Activated B cell treated with CpG ODN at 0.5 μM for 24 hours (primary cell): ENCODE measurements around the gene CBX5. TPM values are rescaled to one million over a fixed set of nuclear protein-coding genes. Genes with fewer than 3 reads are reported as not detected.
"Not testable (repeated sequence)": the region's sequence is repeated elsewhere in the genome, so short reads cannot be mapped to it uniquely, and the experiment has no call there.

Source experiments
- ATAC-seq: fragments of 200-7000 bp; cut with Tn5 transposase; one replicate; pipeline ENCODE4 v1.10.0; 2021; ENCODE audit warnings: low read depth, mild to moderate bottlenecking, moderate library complexity
- CTCF ChIA-PET: fragments of 350-600 bp; sonication (Branson Sonifier 250); formaldehyde crosslinking; loops from one replicate; lab custom pipeline; 2021; ENCODE audit warnings: antibody characterized with exemption; lab: Charles Lee
- POLR2A ChIA-PET: fragments of 350-600 bp; sonication (Branson Sonifier 250); formaldehyde crosslinking; loops from one replicate; lab custom pipeline; 2021; ENCODE audit warnings: antibody characterized with exemption; lab: Charles Lee
- DNase-seq: peaks from one replicate; pipeline ENCODE4 v3.0.0; 2022
- H3K27ac Mint-ChIP-seq: one replicate; pipeline ENCODE4 v1.8.0; 2020; ENCODE audit warnings: mixed read lengths
- H3K27me3 Mint-ChIP-seq: one replicate; pipeline ENCODE4 v1.8.0; 2021; ENCODE audit warnings: mixed read lengths
- H3K36me3 Mint-ChIP-seq: one replicate; pipeline ENCODE4 v1.8.0; 2021; ENCODE audit warnings: low read depth, mixed read lengths
- H3K4me1 Mint-ChIP-seq: one replicate; pipeline ENCODE4 v1.8.0; 2021; ENCODE audit warnings: mixed read lengths
- H3K4me3 Mint-ChIP-seq: one replicate; pipeline ENCODE4 v1.8.0; 2020; ENCODE audit warnings: mild to moderate bottlenecking, mixed read lengths
- H3K9me3 Mint-ChIP-seq: one replicate; pipeline ENCODE4 v1.8.0; 2020; ENCODE audit warnings: mixed read lengths
- CTCF ChIP-seq: fragments of 200-600 bp; IDR thresholded peaks from one replicate; pipeline ENCODE4 v1.8.0; 2022; ENCODE audit warnings: antibody characterized with exemption, mild to moderate bottlenecking
- intact Hi-C: fragments of 100-400 bp; cut with micrococcal nuclease; formaldehyde crosslinking; loops from one replicate; pipeline ENCODE4 v1.15.1; 2024
- total RNA-seq: library from RNA; stranded (reverse); gene quantifications from 2 replicates; pipeline ENCODE4 v1.2.3, GENCODE V29; 2022

Gene CBX5
- total RNA-seq, 1 donor from 2014 or later = 77.3 TPM

- no peak overlapping the region for H3K4me3 Mint-ChIP-seq
- no peak for ATAC-seq
Observed at GRCh38 chr12:54286042-54287030, 6.4 kb upstream of the CBX5 start.

GRCh38 chr12:54285150-54286041 lies 5.5 kb upstream of the CBX5 start:
- Mint-ChIP-seq H3K9me3 (no peaks in the 10 kb centered on the region), H3K4me3 (peak overlapping the region; percentile 7), H3K27me3 (no peaks in the 10 kb centered on the region), H3K36me3 (peaks cover 9% of the 10 kb centered on the region), H3K4me1 (peaks cover 73% of the 10 kb centered on the region), H3K27ac (no peak overlapping the region)
- POLR2A ChIA-PET = interaction anchor here (1.2 to 2.6 kb wide), 4 partner anchors 12 to 40 kb away, joined by 4 to 13 read pairs (median 6); partner anchors contain the start of gene COPZ1
- no peak for TF ChIP-seq CTCF
- CTCF ChIA-PET = interaction anchor here (1.0 to 1.9 kb wide), 4 partner anchors 39 to 114 kb away, joined by 3 to 8 read pairs (median 4); partner anchors contain the start of gene COPZ1
- ATAC-seq (no peak), DNase-seq (no peak)
- intact Hi-C loops = loop anchor here (2.0 kb wide), 1 partner anchor 17 kb away; no protein-coding TSS in a partner anchor

More at GRCh38 chr12:54286042-54287030, 6.4 kb upstream of the CBX5 start:
- H3K36me3 Mint-ChIP-seq = peaks cover 12% of the 10 kb centered on the region
- DNase-seq = no peak
- ChIA-PET POLR2A (interaction anchor here (0.6 to 2.6 kb wide), 11 partner anchors 9 to 83 kb away, joined by 4 to 13 read pairs (median 4); partner anchors contain the start of gene COPZ1), CTCF (interaction anchor here (0.7 to 1.9 kb wide), 5 partner anchors 10 to 114 kb away, joined by 3 to 8 read pairs (median 4); partner anchors contain the start of gene COPZ1)
- H3K9me3 Mint-ChIP-seq = no peaks in the 10 kb centered on the region
- TF ChIP-seq CTCF = no peak
- intact Hi-C loops = loop anchor here (2.0 kb wide), 1 partner anchor 16 kb away; no protein-coding TSS in a partner anchor
- peaks cover 73% of the 10 kb centered on the region for H3K4me1 Mint-ChIP-seq
- H3K27me3 Mint-ChIP-seq = no peaks in the 10 kb centered on the region
- no peak overlapping the region for H3K27ac Mint-ChIP-seq

- ATAC-seq, H3K4me3 Mint-ChIP-seq: not testable (repeated sequence)
Observed at GRCh38 chr12:54284070-54284780, 4.3 kb upstream of the CBX5 start.

GRCh38 chr12:54282949-54283593 lies 3.1 kb upstream of the CBX5 start:
- ChIA-PET CTCF (interaction anchor here (1.1 kb wide), 1 partner anchor 12 kb away, joined by 5 read pairs; no protein-coding TSS in a partner anchor), POLR2A (interaction anchor here (0.6 to 1.8 kb wide), 4 partner anchors 10 to 42 kb away, joined by 3 to 11 read pairs (median 7); partner anchors contain the start of gene COPZ1)
- Mint-ChIP-seq H3K9me3 (no peaks in the 10 kb centered on the region), H3K36me3 (peaks cover 4% of the 10 kb centered on the region), H3K27me3 (no peaks in the 10 kb centered on the region), H3K27ac (no peak overlapping the region), H3K4me3 (no peak overlapping the region), H3K4me1 (peaks cover 64% of the 10 kb centered on the region)
- ATAC-seq (no peak), DNase-seq (no peak)
- no peak for TF ChIP-seq CTCF
- intact Hi-C loops = no loop called here

More at GRCh38 chr12:54284070-54284780, 4.3 kb upstream of the CBX5 start:
- Mint-ChIP-seq H3K27ac (peak overlapping the region; percentile 25), H3K4me1 (peaks cover 65% of the 10 kb centered on the region)
- H3K36me3 Mint-ChIP-seq, intact Hi-C loops, DNase-seq, H3K9me3 Mint-ChIP-seq, H3K27me3 Mint-ChIP-seq: not testable (repeated sequence)
- CTCF ChIA-PET = interaction anchor here (1.0 to 1.3 kb wide), 2 partner anchors 40 to 52 kb away, joined by 3 read pairs; no protein-coding TSS in a partner anchor
- POLR2A ChIA-PET = interaction anchor here (0.6 to 1.8 kb wide), 6 partner anchors 9 to 99 kb away, joined by 3 to 11 read pairs (median 6); partner anchors contain the start of gene COPZ1

- intact Hi-C loops = loop anchor here (2.0 kb wide), 1 partner anchor 555 kb away; the partner anchor contains the start of gene CALCOCO1
- not testable (repeated sequence) for DNase-seq, H3K27me3 Mint-ChIP-seq, H3K9me3 Mint-ChIP-seq, ATAC-seq, H3K4me3 Mint-ChIP-seq, H3K27ac Mint-ChIP-seq, H3K36me3 Mint-ChIP-seq
- POLR2A ChIA-PET = interaction anchor here (0.7 to 3.1 kb wide), 9 partner anchors 9 to 217 kb away, joined by 3 to 54 read pairs (median 28); partner anchors contain the start of gene COPZ1
- H3K4me1 Mint-ChIP-seq = peaks cover 68% of the 10 kb centered on the region
- CTCF ChIA-PET = interaction anchor here (1.1 kb wide), 1 partner anchor 12 kb away, joined by 3 read pairs; no protein-coding TSS in a partner anchor
Observed at GRCh38 chr12:54281694-54282093, 1.8 kb upstream of the CBX5 start.

GRCh38 chr12:54281261-54281638 lies 1.3 kb upstream of the CBX5 start:
- ATAC-seq, H3K4me3 Mint-ChIP-seq, H3K27ac Mint-ChIP-seq, H3K27me3 Mint-ChIP-seq, DNase-seq, H3K9me3 Mint-ChIP-seq: not testable (repeated sequence)
- Mint-ChIP-seq H3K36me3 (peaks cover 12% of the 10 kb centered on the region), H3K4me1 (peaks cover 68% of the 10 kb centered on the region)
- ChIA-PET POLR2A (interaction anchor here (0.7 to 3.1 kb wide), 10 partner anchors 9 to 553 kb away, joined by 3 to 54 read pairs (median 24); partner anchors contain the start of gene COPZ1), CTCF (interaction anchor here (1.1 kb wide), 1 partner anchor 12 kb away, joined by 3 read pairs; no protein-coding TSS in a partner anchor)
- intact Hi-C loops = loop anchor here (2.0 kb wide), 1 partner anchor 554 kb away; the partner anchor contains the start of gene CALCOCO1
